ENCODE data around the gene LRCH2.
A peak's percentile ranks its signal among the peaks of the same experiment; 100 is the strongest.

Gene LRCH2

GRCh38 chrX:115234461-115234860 lies 565 bp upstream of the LRCH2 start:
- TF ChIP-seq FOXM1 (IDR thresholded peaks at IDR 0.05; ENCODE audit: borderline replicate concordance, low read depth): no peak
- no peak for TF ChIP-seq EP300 (IDR thresholded peaks at IDR 0.05; ENCODE audit: borderline replicate concordance)
- TF ChIP-seq TAF1 (IDR thresholded peaks at IDR 0.05; ENCODE audit: low read depth): no peak
- TF ChIP-seq YY1 (IDR thresholded peaks at IDR 0.05; ENCODE audit: low read depth): no peak
- TF ChIP-seq REST (IDR thresholded peaks at IDR 0.05; ENCODE audit: low read depth): no peak
- no peak for TF ChIP-seq ZBTB7A (IDR thresholded peaks at IDR 0.05; ENCODE audit: low read depth)
- TF ChIP-seq RAD21 (IDR thresholded peaks at IDR 0.05; ENCODE audit: low read depth): no peak
- TF ChIP-seq TCF12 (IDR thresholded peaks at IDR 0.05; ENCODE audit: low read depth): no peak
- no peak for TF ChIP-seq NFIC (IDR thresholded peaks at IDR 0.05)
- TF ChIP-seq EGR1 (IDR thresholded peaks at IDR 0.05): no peak
- TF ChIP-seq USF1 (IDR thresholded peaks at IDR 0.05): no peak
- TF ChIP-seq TEAD4 (IDR thresholded peaks at IDR 0.05): no peak
- TF ChIP-seq, protein P1, sequence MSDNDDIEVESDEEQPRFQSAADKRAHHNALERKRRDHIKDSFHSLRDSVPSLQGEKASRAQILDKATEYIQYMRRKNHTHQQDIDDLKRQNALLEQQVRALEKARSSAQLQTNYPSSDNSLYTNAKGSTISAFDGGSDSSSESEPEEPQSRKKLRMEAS (IDR thresholded peaks at IDR 0.05): no peak
- no peak for TF ChIP-seq CREB1 (IDR thresholded peaks at IDR 0.05; ENCODE audit: low read depth)
- no peak for TF ChIP-seq CEBPB (IDR thresholded peaks at IDR 0.05)

DNA sequence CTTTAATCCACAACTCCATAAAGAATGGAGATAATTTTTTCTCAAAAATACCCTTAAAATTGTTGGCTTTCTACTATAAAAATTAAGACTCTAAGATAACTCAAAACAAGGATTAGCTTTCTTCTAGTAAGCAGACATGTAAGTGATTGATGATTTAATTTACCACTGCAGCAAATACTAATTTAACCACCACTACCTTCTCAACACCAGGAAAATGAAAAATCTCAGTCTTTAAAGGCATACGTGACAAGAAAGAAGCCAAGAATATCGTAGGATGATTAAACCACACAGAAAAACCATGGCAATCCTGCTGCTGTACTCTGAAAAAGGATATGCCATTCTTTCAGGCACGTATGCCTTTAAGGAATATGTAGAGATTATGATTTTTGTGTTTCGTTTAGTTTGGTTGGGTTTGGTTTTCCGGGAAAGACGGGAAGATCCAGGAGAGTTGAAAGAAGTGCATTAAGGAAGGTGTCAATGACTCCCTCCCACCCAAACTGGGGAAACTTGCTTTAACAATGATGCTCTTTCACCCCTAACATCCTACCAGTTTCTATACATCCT lies 881 bp downstream of the LRCH2 start:
- TF ChIP-seq RAD21 (IDR thresholded peaks at IDR 0.05; ENCODE audit: low read depth) (no peak), EGR1 (IDR thresholded peaks at IDR 0.05) (no peak), TCF12 (IDR thresholded peaks at IDR 0.05; ENCODE audit: low read depth) (no peak), YY1 (IDR thresholded peaks at IDR 0.05; ENCODE audit: low read depth) (no peak), USF1 (IDR thresholded peaks at IDR 0.05) (no peak), ZBTB7A (IDR thresholded peaks at IDR 0.05; ENCODE audit: low read depth) (no peak), CREB1 (IDR thresholded peaks at IDR 0.05; ENCODE audit: low read depth) (no peak), FOXM1 (IDR thresholded peaks at IDR 0.05; ENCODE audit: borderline replicate concordance, low read depth) (no peak), EP300 (IDR thresholded peaks at IDR 0.05; ENCODE audit: borderline replicate concordance) (no peak), REST (IDR thresholded peaks at IDR 0.05; ENCODE audit: low read depth) (no peak), NFIC (IDR thresholded peaks at IDR 0.05) (no peak), CEBPB (IDR thresholded peaks at IDR 0.05) (no peak), TAF1 (IDR thresholded peaks at IDR 0.05; ENCODE audit: low read depth) (no peak), TEAD4 (IDR thresholded peaks at IDR 0.05) (no peak)
- TF ChIP-seq, protein P1 (IDR thresholded peaks at IDR 0.05): no peak

- no peak for TF ChIP-seq TEAD4 (IDR thresholded peaks at IDR 0.05)
- TF ChIP-seq TCF12 (IDR thresholded peaks at IDR 0.05; ENCODE audit: low read depth): no peak
Measured at GRCh38 chrX:115229337-115230003, 4.4 kb downstream of the LRCH2 start.

- TF ChIP-seq RAD21 (IDR thresholded peaks at IDR 0.05; ENCODE audit: low read depth): peak; percentile 51
- no peak for TF ChIP-seq FOXM1 (IDR thresholded peaks at IDR 0.05; ENCODE audit: borderline replicate concordance, low read depth)
- no peak for TF ChIP-seq CREB1 (IDR thresholded peaks at IDR 0.05; ENCODE audit: low read depth)
- no peak for TF ChIP-seq USF1 (IDR thresholded peaks at IDR 0.05)
- no peak for TF ChIP-seq CEBPB (IDR thresholded peaks at IDR 0.05)
- TF ChIP-seq, protein P1 (IDR thresholded peaks at IDR 0.05): no peak
- TF ChIP-seq REST (IDR thresholded peaks at IDR 0.05; ENCODE audit: low read depth): no peak
- no peak for TF ChIP-seq NFIC (IDR thresholded peaks at IDR 0.05)
Measured at GRCh38 chrX:115226929-115227328, 7.0 kb downstream of the LRCH2 start.
